MM.1S (cell line): ENCODE data around the gene LDHB.

Source experiments
- DNase-seq: peaks from one replicate; pipeline ENCODE4 v3.0.0-alpha.2; 2015
- H2AFZ ChIP-seq: fragments of 300-600 bp; sonication (generic); 2 replicates; pipeline ENCODE4 v1.6.0; 2016; ENCODE audit warnings: antibody characterized with exemption, low read length
- H3F3A ChIP-seq: fragments of 300-600 bp; sonication (generic); 2 replicates; pipeline ENCODE4 v1.6.1; 2016; ENCODE audit warnings: mild to moderate bottlenecking, antibody characterized with exemption, low read length, moderate library complexity, mixed read lengths; ENCODE audit not compliant: insufficient read depth
- H3K27ac ChIP-seq: fragments of 300-600 bp; sonication (generic); 2 replicates; pipeline ENCODE4 v1.5.1; 2016; ENCODE audit warnings: mild to moderate bottlenecking, low read length
- H3K27me3 ChIP-seq: fragments of 300-600 bp; sonication (generic); replicated peaks from 2 replicates; pipeline ENCODE4 v1.6.0; 2016; ENCODE audit warnings: low read length; ENCODE audit not compliant: insufficient read depth
- H3K36me3 ChIP-seq: fragments of 300-600 bp; sonication (generic); replicated peaks from 2 replicates; pipeline ENCODE4 v1.6.1; 2016; ENCODE audit warnings: mild to moderate bottlenecking, low read length, mixed read lengths; ENCODE audit not compliant: insufficient read depth
- H3K4me1 ChIP-seq: fragments of 300-600 bp; sonication (generic); 2 replicates; pipeline ENCODE4 v1.6.1; 2016; ENCODE audit warnings: low read length, mixed read lengths
- H3K4me2 ChIP-seq: fragments of 300-600 bp; sonication (generic); 2 replicates; pipeline ENCODE4 v1.6.0; 2016; ENCODE audit warnings: low read depth, low read length
- H3K4me3 ChIP-seq: fragments of 300-600 bp; sonication (generic); 2 replicates; pipeline ENCODE4 v1.5.1; 2016; ENCODE audit warnings: low read length, mixed read lengths
- H3K79me2 ChIP-seq: fragments of 300-600 bp; sonication (generic); 2 replicates; pipeline ENCODE4 v1.6.1; 2016; ENCODE audit warnings: mixed run types, low read length, mixed read lengths
- H3K9ac ChIP-seq: fragments of 300-600 bp; sonication (generic); 2 replicates; pipeline ENCODE4 v1.6.1; 2016; ENCODE audit warnings: low read length, mixed read lengths
- H3K9me2 ChIP-seq: fragments of 300-600 bp; sonication (generic); replicated peaks from 2 replicates; pipeline ENCODE4 v1.6.1; 2016; ENCODE audit warnings: mild to moderate bottlenecking, low read length, mixed read lengths; ENCODE audit not compliant: insufficient read depth
- H3K9me3 ChIP-seq: fragments of 300-600 bp; sonication (generic); replicated peaks from 2 replicates; pipeline ENCODE4 v1.6.1; 2016; ENCODE audit warnings: mild to moderate bottlenecking, low read length, mixed read lengths; ENCODE audit not compliant: insufficient read depth
- H4K20me1 ChIP-seq: fragments of 300-600 bp; sonication (generic); 2 replicates; pipeline ENCODE4 v1.6.1; 2016; ENCODE audit warnings: mild to moderate bottlenecking, low read length, moderate library complexity, mixed read lengths; ENCODE audit not compliant: insufficient read depth
- CTCF ChIP-seq: fragments of 300-600 bp; sonication (generic); IDR thresholded peaks from 2 replicates; pipeline ENCODE4 v1.5.1; 2016; ENCODE audit warnings: antibody characterized with exemption, low read length, mixed read lengths
- EZH2 ChIP-seq: fragments of 300-600 bp; sonication (generic); optimal IDR thresholded peaks from 2 replicates; pipeline ENCODE3; 2017; ENCODE audit warnings: low read depth, mild to moderate bottlenecking, antibody characterized with exemption, low read length, mixed read lengths
- EZH2phosphoT487 ChIP-seq: fragments of 300-600 bp; sonication (generic); IDR thresholded peaks from 2 replicates; pipeline ENCODE4 v1.6.1; 2018; ENCODE audit warnings: antibody characterized with exemption, low read length

LDHB gene

GRCh38 chr12:21607701-21608100 is 49.9 kb downstream of the LDHB start:
- no peaks in the 10 kb centered on the region for H3K27me3 ChIP-seq
- H3K27ac ChIP-seq = no peak overlapping the region
- H3K4me2 ChIP-seq = no peak overlapping the region
- TF ChIP-seq EZH2 = no peak
- TF ChIP-seq CTCF = peak; percentile 22
- TF ChIP-seq EZH2phosphoT487 = no peak
- H3K36me3 ChIP-seq = no peaks in the 10 kb centered on the region
- H3K9ac ChIP-seq = no peak overlapping the region
- H3K4me1 ChIP-seq = no peaks in the 10 kb centered on the region
- H3F3A ChIP-seq = no peaks in the 10 kb centered on the region
- DNase-seq = no peak
- no peaks in the 10 kb centered on the region for H4K20me1 ChIP-seq
- H3K9me3 ChIP-seq = no peaks in the 10 kb centered on the region
- no peaks in the 10 kb centered on the region for H3K9me2 ChIP-seq
- H3K79me2 ChIP-seq = no peaks in the 10 kb centered on the region
- no peak overlapping the region for H3K4me3 ChIP-seq
- no peak overlapping the region for H2AFZ ChIP-seq

DNA sequence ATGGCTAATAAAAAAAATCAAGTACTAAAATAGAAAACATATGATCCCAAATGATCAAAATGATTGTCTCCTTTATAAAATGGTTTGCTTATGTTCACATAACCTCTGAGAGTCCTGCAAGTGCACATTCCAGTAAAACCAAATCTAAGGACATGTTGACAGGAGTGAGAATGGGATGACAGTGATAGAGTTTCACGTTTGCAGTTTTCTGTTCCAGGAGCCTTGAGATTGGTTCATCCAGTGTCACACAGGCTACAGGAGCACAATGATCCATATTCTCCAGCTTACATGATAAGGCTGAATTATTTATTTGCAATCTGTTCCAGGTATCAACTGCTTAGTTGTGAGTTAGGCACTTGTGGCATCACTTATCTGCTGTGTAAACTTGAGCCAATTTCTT is 51.5 kb downstream of the LDHB start:
- H4K20me1 ChIP-seq = no peaks in the 10 kb centered on the region
- no peak overlapping the region for H2AFZ ChIP-seq
- H3K27me3 ChIP-seq = no peaks in the 10 kb centered on the region
- no peak overlapping the region for H3K27ac ChIP-seq
- H3K9ac ChIP-seq = no peak overlapping the region
- H3K9me3 ChIP-seq = no peaks in the 10 kb centered on the region
- no peaks in the 10 kb centered on the region for H3K9me2 ChIP-seq
- no peaks in the 10 kb centered on the region for H3K79me2 ChIP-seq
- H3K4me3 ChIP-seq = no peak overlapping the region
- no peak for TF ChIP-seq EZH2
- no peaks in the 10 kb centered on the region for H3F3A ChIP-seq
- H3K4me1 ChIP-seq = no peaks in the 10 kb centered on the region
- H3K36me3 ChIP-seq = no peaks in the 10 kb centered on the region
- DNase-seq = no peak
- no peak overlapping the region for H3K4me2 ChIP-seq

DNA sequence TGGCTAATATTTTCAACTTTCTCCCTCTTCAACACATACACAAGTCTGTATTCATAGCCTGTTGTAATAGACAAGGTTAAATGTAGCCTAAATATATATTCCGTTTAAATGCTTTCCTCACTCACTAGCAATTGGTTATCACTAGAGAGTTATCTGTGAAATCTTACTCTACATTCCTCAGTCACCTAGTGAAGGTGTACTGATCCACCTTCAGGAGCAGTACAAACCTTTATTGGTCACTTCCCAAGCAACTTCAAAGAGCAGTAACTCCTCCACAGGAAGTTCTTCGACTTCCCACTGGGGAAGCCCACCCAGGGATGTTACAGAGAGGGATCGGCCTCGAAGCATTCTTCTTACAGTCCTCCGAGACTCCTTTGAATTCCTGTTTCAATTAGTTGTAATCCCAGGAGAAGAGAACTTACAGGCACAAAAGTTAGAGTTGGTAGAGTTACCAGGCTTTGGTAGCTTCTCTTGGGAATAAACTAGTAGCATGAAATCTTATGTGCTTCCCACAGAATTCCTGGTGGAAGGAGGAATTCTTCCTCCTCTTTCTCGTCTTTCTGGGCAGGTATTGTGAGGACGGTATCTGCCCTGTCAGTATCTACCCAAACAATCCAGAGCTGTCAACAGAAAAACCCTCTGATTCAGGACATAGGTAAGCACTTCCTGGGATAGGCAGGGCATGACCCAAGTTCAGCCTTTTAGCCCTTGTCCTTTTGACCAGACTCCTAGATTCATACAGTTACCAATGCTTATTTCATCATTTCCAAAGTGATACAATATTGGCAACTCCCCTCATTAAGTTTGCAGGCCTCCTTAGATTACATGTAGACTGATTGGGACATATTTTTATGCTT is 53.2 kb downstream of the LDHB start, which contains the start of gene GYS2:
Gene GYS2 (minus strand): TSS at position 603 of the 857 bp plus-strand sequence. CDS start 255 bp downstream, at position 348.
- no peak within 1 kb of the TSS for H3K27ac ChIP-seq
- no peaks in the 10 kb centered on the region for H3K4me1 ChIP-seq
- H3K79me2 ChIP-seq = no peaks in the 10 kb centered on the region
- no peaks in the 10 kb centered on the region for H3K36me3 ChIP-seq
- DNase-seq = no peak
- H3K4me2 ChIP-seq = no peak within 1 kb of the TSS
- H4K20me1 ChIP-seq = no peaks in the 10 kb centered on the region
- no peak for TF ChIP-seq CTCF
- TF ChIP-seq EZH2phosphoT487 = no peak
- TF ChIP-seq EZH2 = no peak
- H3K9ac ChIP-seq = no peak within 1 kb of the TSS
- H3K9me3 ChIP-seq = no peaks in the 10 kb centered on the region
- H3K27me3 ChIP-seq = no peaks in the 10 kb centered on the region
- H3F3A ChIP-seq = no peaks in the 10 kb centered on the region
- no peak within 1 kb of the TSS for H3K4me3 ChIP-seq
- no peak within 1 kb of the TSS for H2AFZ ChIP-seq
- H3K9me2 ChIP-seq = no peaks in the 10 kb centered on the region

GRCh38 chr12:21602774-21603173 is 54.9 kb downstream of the LDHB start:
- H3K9me3 ChIP-seq = no peaks in the 10 kb centered on the region
- no peaks in the 10 kb centered on the region for H3K79me2 ChIP-seq
- H4K20me1 ChIP-seq = no peaks in the 10 kb centered on the region
- no peak overlapping the region for H3K4me3 ChIP-seq
- H3K4me1 ChIP-seq = no peaks in the 10 kb centered on the region
- no peaks in the 10 kb centered on the region for H3K27me3 ChIP-seq
- no peak overlapping the region for H3K4me2 ChIP-seq
- no peaks in the 10 kb centered on the region for H3K9me2 ChIP-seq
- H3K9ac ChIP-seq = no peak overlapping the region
- H3F3A ChIP-seq = no peaks in the 10 kb centered on the region
- no peak overlapping the region for H3K27ac ChIP-seq
- TF ChIP-seq CTCF = no peak
- TF ChIP-seq EZH2 = no peak
- TF ChIP-seq EZH2phosphoT487 = no peak
- no peak overlapping the region for H2AFZ ChIP-seq
- H3K36me3 ChIP-seq = no peaks in the 10 kb centered on the region
- DNase-seq = no peak
